HFF-Myc (cell line): ENCODE data around the gene MBNL1.

Source experiments
- DNase-seq: peaks from one replicate; pipeline ENCODE4 v3.0.0-alpha.2; 2011; ENCODE audit warnings: low read depth; ENCODE audit errors: extremely low read depth
- H3K4me3 ChIP-seq: replicated peaks from 2 replicates; pipeline ENCODE4 v1.5.1; 2011; ENCODE audit warnings: low read depth, mild to moderate bottlenecking, control low read depth, low read length
- TF ChIP-seq, protein P1 (sequence below): IDR thresholded peaks from 2 replicates; pipeline ENCODE4 v1.5.1; 2012; ENCODE audit warnings: mild to moderate bottlenecking, low read depth, low read length, control low read depth; ENCODE audit errors: missing control alignments

Gene MBNL1

DNA sequence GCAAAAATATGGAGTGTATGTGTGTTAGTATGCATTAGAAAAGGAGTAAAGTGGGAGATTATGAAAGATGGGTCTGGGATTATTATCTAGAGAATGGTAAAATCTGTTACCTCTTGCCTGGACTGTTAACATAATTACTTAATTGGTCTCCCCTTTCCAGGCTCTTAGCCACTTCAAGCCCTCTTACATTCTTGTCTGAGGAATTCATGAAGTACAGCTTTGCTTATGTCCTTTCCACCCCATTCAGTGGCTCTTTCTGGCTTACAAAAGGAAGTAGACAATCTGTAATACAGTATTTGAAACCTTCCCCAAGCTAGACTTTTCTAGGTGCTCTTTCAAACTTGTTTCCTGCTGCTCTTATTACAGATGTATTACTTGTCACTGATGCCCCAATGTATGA, 129.8 kb downstream of the MBNL1 start:
- TF ChIP-seq, protein P1, sequence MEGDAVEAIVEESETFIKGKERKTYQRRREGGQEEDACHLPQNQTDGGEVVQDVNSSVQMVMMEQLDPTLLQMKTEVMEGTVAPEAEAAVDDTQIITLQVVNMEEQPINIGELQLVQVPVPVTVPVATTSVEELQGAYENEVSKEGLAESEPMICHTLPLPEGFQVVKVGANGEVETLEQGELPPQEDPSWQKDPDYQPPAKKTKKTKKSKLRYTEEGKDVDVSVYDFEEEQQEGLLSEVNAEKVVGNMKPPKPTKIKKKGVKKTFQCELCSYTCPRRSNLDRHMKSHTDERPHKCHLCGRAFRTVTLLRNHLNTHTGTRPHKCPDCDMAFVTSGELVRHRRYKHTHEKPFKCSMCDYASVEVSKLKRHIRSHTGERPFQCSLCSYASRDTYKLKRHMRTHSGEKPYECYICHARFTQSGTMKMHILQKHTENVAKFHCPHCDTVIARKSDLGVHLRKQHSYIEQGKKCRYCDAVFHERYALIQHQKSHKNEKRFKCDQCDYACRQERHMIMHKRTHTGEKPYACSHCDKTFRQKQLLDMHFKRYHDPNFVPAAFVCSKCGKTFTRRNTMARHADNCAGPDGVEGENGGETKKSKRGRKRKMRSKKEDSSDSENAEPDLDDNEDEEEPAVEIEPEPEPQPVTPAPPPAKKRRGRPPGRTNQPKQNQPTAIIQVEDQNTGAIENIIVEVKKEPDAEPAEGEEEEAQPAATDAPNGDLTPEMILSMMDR: no peak
- no peak overlapping the region for H3K4me3 ChIP-seq
- no peak for DNase-seq

DNA sequence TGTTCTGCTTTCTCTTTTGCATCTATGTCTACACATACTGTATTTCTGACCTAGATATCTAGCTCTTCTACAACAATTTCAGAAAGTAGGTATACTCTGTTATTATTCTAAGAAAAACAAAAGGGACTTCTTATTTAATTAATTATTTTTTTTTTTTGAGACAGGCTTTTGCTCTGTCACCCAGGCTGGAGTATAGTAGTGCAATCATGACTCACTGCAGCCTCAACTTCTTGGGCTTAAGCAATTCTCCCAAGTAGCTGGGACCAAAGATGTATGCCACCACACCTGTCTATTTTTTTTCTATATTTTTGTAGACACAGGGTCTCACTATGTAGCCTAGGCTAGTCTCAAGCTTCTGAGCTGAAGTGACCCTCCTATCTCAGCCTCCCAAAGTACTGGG, 130.6 kb downstream of the MBNL1 start:
- no peak for DNase-seq
- TF ChIP-seq, protein P1: no peak
- no peak overlapping the region for H3K4me3 ChIP-seq

DNA sequence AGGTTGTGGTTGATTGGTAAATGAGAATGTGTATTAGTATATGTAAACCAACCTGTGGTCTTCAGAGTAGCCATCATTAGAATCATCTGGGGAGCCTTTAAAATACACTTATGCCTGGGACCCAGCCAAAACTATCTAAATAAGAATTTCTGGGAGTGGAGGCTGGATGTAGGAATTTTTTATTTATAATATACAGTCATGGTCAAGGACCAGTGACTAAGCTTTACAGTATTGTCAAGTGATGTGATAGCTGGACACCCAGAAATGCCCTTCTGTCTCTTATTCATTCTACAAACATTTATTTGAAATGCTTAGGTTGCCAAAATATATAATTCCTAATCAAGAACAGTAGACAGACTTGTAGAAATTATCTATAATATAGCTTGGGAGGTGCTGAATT, 132.2 kb downstream of the MBNL1 start:
- TF ChIP-seq, protein P1: no peak
- H3K4me3 ChIP-seq: no peak overlapping the region
- DNase-seq: peak; percentile 19

DNA sequence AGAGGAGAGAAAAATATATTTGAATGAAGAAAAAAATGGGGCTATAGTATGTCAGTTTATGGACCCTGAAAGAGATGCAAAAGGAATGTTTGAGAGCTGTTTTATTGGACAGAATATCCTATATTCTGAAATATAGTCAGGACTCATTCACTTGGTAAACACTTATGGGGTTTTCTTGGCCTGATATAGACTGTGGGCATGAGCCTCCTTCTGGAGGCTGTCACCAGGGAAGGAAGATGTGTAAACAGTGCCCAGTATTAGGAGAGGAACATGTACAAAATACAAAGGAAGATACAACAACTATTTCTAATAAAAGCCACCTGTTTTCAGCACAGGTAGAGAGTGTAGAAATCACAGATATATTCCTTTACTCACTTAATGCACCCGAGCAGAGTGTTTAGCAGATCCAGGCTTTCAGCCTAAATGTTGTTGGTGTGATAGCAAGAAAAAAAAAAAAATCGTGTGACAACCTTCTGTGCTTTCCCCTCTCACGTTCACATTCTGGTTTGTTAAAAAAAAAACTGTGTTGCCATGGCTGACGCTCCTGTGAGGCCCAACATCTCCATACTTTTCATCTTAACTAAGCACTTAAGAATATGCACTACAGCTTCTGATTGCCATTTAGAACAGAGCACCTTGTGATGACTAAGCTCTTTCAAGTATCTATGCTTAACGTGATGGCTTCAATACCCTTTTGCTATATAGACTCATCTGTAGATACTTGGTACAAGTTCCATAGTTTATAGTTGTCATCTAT, 134.1 kb downstream of the MBNL1 start:
- H3K4me3 ChIP-seq: no peak overlapping the region
- TF ChIP-seq, protein P1: no peak
- no peak for DNase-seq

DNA sequence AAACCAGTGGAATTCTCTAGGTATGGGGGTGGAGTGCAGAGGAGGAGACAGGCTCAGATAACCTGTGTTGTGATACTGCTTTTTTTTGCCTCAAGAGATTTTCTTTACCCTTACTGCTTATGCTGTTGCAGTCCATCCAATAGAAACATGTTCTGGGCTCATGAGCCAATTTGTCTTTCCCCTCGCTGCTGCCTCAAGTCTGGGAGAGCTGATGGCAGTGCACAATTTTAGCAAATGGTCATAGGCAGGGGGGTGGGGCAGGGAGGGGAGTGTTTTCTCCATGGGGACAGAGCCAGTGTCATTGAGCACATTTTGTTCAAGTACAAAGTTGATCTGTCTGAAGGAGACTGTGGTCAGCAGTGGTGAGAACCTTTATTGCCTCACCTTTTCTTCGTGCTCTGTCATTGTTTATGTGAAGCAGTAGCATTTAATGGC, 134.9 kb downstream of the MBNL1 start:
- no peak for DNase-seq
- no peak overlapping the region for H3K4me3 ChIP-seq
- TF ChIP-seq, protein P1: no peak

DNA sequence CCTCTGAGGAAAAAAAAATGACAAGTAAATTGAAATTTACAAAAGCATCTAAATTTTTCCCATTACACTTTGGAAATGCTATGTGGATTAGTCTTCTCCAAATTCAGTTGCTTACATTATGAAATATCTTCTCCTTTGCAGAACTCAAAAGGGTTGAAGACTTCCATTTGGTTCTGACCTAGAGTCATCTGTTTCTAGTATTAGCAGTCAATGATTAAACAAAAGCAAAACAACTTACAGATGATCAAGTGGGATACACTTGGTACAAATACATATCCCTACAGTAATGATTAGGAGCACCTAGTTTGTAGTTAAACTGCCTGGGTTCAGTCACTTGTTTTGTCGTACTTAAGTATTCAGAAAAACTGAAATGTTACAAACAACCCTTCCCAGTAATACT, 136.2 kb downstream of the MBNL1 start:
- no peak for DNase-seq
- TF ChIP-seq, protein P1: no peak

More for the DNA sequence above, 136.2 kb downstream of the MBNL1 start:
- no peak overlapping the region for H3K4me3 ChIP-seq
